NB4 (cell line): ENCODE results near the gene ACOXL.

ENCODE experiments used
- DNase-seq: peaks from one replicate; pipeline ENCODE4 v3.0.0; 2010; ENCODE audit warnings: low read depth
- H3K4me3 ChIP-seq: one replicate; pipeline ENCODE4 v1.5.1; 2011; ENCODE audit warnings: mild to moderate bottlenecking, low read depth, low read length, moderate library complexity
- MYC ChIP-seq: IDR thresholded peaks from 2 replicates; pipeline ENCODE4 v1.6.1; 2011; ENCODE audit warnings: low read depth, low read length
- POLR2A ChIP-seq: IDR thresholded peaks from 2 replicates; pipeline ENCODE4 v1.6.1; 2011; ENCODE audit warnings: mild to moderate bottlenecking; ENCODE audit not compliant: insufficient read length; ENCODE audit errors: extremely low read depth
- TF ChIP-seq, protein P1 (sequence below): IDR thresholded peaks from 2 replicates; pipeline ENCODE4 v1.6.1; 2011; ENCODE audit warnings: low read depth, low read length
- TF ChIP-seq, protein P2 (sequence below): IDR thresholded peaks from one replicate; pipeline ENCODE4 v1.5.1; 2012; ENCODE audit warnings: low read depth, low read length

Gene ACOXL

DNA sequence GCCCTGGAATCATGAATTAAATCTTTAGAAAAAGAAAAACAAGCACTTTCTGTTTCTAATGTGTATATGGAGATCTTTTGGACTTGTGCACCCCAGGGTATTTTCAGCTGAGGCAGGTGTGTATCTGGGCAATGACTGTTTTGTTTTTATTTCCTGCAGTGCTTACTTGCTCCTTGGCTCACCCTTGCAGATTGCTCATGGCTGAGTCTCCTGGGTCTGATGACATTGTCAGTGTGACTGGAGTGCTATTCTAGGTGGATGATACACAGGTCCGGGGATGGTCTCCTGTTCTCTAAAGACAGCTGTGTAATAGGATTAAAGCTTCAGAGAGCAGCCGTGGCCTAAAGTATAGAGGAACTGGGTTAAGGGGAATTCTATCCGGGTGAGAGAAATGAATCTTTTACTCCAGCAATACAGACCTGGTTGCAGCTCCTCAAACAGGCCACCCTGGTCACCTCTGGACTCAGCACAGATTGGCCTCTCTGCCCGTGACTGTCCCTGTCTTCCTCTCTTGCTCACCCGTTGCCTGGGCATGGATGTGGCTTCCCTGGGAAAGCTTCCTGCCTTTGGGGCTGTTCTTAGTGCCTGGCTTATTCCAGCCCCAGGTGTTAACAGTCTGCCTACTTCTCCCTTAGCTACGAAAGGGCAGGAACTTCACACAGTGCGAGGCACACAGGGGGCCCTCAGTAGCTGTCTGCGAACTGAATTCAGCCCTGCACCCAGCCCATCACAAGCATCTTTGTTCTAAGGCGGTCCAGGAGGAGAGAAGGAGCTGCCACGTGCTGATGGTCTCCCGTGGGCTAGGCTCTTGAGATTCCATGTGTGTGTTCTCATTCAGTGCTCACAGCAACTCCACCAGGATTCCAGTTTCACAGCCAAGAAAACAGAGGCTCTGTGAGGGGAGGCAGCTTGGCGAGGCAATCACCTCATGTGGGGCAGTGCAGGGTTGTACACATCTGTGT is 84.3 kb downstream of the ACOXL start:
- no peak for DNase-seq
- H3K4me3 ChIP-seq = no peak overlapping the region
- TF ChIP-seq, protein P1, sequence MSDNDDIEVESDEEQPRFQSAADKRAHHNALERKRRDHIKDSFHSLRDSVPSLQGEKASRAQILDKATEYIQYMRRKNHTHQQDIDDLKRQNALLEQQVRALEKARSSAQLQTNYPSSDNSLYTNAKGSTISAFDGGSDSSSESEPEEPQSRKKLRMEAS = no peak
- TF ChIP-seq POLR2A (no peak), MYC (no peak)
- TF ChIP-seq, protein P2, sequence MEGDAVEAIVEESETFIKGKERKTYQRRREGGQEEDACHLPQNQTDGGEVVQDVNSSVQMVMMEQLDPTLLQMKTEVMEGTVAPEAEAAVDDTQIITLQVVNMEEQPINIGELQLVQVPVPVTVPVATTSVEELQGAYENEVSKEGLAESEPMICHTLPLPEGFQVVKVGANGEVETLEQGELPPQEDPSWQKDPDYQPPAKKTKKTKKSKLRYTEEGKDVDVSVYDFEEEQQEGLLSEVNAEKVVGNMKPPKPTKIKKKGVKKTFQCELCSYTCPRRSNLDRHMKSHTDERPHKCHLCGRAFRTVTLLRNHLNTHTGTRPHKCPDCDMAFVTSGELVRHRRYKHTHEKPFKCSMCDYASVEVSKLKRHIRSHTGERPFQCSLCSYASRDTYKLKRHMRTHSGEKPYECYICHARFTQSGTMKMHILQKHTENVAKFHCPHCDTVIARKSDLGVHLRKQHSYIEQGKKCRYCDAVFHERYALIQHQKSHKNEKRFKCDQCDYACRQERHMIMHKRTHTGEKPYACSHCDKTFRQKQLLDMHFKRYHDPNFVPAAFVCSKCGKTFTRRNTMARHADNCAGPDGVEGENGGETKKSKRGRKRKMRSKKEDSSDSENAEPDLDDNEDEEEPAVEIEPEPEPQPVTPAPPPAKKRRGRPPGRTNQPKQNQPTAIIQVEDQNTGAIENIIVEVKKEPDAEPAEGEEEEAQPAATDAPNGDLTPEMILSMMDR = no peak

DNA sequence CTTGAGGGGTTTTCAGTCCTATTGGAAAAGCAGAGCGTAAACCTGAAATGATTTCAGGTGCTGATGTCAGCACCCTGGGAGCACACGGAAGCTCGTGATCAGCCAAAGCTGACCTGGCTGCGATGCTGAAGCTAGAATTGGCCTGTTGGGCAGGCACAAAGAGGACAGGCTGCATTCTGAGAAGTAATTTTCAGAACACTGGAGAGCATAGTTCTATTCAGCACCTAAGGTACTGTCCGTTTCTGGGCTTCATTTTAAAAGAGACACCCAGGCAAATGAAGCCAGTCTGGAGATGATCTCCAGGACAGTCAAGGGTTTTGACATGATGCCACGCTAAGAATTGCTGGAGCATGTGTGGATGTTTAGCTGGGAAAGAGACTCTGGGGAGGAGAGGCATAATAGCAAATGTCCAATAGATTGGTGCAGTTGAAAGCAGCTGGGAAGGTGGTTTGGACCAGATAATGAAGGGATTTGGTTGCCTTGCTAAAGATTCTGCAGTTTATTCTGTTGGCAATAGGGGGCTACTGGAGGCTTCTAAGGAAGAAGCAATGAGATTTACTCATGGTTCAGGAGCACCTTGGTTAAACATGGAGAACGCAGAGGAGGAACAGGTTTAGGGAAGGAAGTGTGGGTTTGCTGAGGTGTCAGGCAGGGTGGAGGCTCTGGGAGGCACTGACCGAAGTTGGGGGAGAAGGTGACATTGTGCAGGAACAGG is 86.6 kb downstream of the ACOXL start:
- H3K4me3 ChIP-seq = no peak overlapping the region
- no peak for TF ChIP-seq MYC
- TF ChIP-seq, protein P2 = peak; percentile 34
- TF ChIP-seq, protein P1 = no peak
- no peak for TF ChIP-seq POLR2A
- peak; percentile 40 for DNase-seq

DNA sequence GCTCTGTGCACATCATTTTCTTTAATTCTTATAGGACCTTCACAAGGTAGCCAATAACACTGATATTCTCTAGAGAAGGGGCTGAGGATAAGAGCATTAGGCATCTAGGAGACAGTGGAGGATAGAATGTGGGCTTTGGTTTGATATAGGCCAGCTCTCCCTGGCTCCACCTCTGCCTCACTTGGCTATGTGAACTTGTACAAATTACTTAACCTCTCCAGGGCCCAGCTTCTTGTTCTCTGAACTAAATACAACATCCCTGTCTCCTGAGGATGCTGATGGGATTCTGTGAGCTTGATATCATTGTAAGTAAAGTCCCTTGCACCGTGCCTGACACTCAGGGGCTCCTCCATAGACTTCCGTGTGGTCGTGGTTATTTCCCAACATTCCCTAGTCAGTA is 87.3 kb downstream of the ACOXL start:
- TF ChIP-seq, protein P1 = no peak
- TF ChIP-seq, protein P2 = no peak
- no peak for TF ChIP-seq POLR2A
- no peak for TF ChIP-seq MYC
- no peak overlapping the region for H3K4me3 ChIP-seq
- DNase-seq = no peak

DNA sequence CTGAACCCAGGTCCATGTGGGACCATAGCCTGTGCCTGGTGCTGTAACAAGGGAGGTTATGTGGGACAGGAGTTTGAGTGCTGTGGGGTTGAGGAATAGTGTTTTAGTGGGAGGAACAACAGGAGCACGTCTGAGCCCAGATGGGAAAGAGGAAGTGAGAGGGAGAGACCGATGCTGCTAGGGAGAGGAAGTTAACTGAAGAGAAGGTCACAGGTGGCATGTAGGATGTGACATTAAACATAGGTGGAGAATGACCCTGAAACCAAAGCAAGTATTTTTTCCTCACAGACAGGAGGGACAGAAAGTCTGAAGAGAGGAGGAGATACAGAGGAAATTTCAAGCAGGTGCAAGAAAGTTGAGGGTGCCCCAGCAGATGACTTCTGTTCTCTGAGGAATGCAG is 87.8 kb downstream of the ACOXL start:
- no peak overlapping the region for H3K4me3 ChIP-seq
- TF ChIP-seq POLR2A (no peak), MYC (no peak)
- TF ChIP-seq, protein P1 = no peak
- TF ChIP-seq, protein P2 = no peak
- DNase-seq = peak; percentile 55

DNA sequence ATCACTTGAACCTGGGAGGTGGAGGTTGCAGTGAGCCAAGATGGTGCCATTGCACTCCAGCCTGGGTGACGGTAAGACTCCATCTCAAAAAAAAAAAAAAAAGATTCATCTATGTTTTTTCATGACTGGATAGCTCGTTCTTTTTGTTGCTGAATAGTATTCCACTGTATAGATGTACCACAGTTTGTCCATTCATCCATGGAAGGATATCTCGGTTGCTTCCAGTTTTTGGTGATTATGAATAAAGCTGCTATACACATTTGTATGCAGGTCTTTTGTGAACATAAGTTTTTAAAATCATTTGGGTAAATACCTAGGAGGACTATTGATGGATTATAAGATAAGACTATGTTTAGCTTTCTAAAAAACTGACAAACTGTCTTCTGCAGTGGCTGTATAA is 90.8 kb downstream of the ACOXL start:
- no peak for DNase-seq
- TF ChIP-seq, protein P1 = no peak
- TF ChIP-seq POLR2A (no peak), MYC (no peak)
- TF ChIP-seq, protein P2 = no peak
- H3K4me3 ChIP-seq = no peak overlapping the region
